Measurements from ENCODE around the gene ABCA2. TPM values are rescaled to one million over a fixed set of nuclear protein-coding genes. Genes with fewer than 3 reads are reported as not detected.

ABCA2 gene
- total RNA-seq, 1 experiment from 2014 or later = 21.7 TPM

DNA sequence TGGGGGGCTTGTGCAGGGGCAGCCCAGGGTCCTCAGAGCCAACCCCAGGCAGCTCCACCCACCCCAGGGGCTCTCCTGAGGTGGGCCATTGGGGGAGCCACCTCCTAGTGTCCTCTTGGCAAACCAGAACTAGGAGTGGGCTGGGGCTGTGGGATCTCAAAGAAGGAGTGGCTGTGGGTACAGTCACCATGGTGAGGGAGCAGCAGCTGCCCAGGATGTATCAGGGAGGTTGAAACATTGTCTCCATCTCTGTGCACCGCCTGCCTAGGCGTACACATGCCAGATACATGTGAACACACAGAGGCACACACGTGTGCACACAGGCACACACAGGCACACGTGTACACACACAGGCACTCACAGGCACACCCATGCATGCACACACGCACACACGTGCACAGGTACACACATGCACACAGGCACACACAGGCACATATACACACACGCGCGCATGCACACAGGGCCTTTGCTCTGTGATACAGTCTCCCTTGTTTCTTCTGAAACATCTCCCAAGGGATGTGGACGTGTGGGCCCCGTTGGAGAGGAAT is 65.3 kb downstream of the ABCA2 start:
- no peak overlapping the region for H3K4me3 Mint-ChIP-seq (ENCODE audit: unreplicated experiment)
- POLR2A ChIA-PET = no interaction called here
- H3K9me3 Mint-ChIP-seq (ENCODE audit: unreplicated experiment) = no peaks in the 10 kb centered on the region
- no peak overlapping the region for H3K27ac Mint-ChIP-seq (ENCODE audit: low read depth, unreplicated experiment)
- BruUV-seq (replicated peaks) = no TSS peak
- intact Hi-C loops (cut with micrococcal nuclease) = no loop called here
- DNase-seq (ENCODE audit: unreplicated experiment) = no peak
- peaks cover 10% of the 10 kb centered on the region for H3K4me1 Mint-ChIP-seq (ENCODE audit: insufficient read depth, unreplicated experiment)
- no peaks in the 10 kb centered on the region for H3K27me3 Mint-ChIP-seq (ENCODE audit: insufficient read depth, unreplicated experiment)
- H3K36me3 Mint-ChIP-seq (ENCODE audit: insufficient read depth, unreplicated experiment) = peaks cover 7% of the 10 kb centered on the region
- CTCF ChIA-PET = interaction anchor here (0.9 to 1.5 kb wide), 2 partner anchors 10 to 730 kb away, joined by 3 read pairs; no protein-coding TSS in a partner anchor
- TF ChIP-seq CTCF (IDR thresholded peaks at IDR 0.05; ENCODE audit: unreplicated experiment) = no peak

DNA sequence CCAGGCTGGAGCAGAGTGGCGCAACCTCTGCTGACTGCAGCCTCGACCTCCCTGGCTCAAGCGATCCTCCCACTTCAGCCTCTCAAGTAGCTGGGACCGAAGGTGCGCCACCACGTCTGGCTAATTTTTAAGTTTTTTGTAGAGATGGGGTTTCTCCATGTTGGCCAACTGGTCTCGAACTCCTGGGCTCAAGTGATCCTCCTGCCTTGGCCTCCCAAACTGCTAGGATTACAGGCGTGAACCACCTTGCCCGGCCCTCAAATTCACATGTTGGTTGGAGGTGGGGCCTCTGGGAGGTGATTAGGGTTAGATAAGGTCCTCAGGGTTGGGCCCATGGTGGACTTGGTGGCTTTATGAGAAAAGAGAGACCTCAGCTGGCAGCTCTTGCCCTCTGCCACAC is 65.9 kb downstream of the ABCA2 start:
- TF ChIP-seq CTCF (IDR thresholded peaks at IDR 0.05; ENCODE audit: unreplicated experiment) = no peak
- Mint-ChIP-seq H3K36me3 (ENCODE audit: insufficient read depth, unreplicated experiment) (peaks cover 7% of the 10 kb centered on the region), H3K9me3 (ENCODE audit: unreplicated experiment) (no peaks in the 10 kb centered on the region), H3K4me3 (ENCODE audit: unreplicated experiment) (no peak overlapping the region), H3K27ac (ENCODE audit: low read depth, unreplicated experiment) (no peak overlapping the region), H3K27me3 (ENCODE audit: insufficient read depth, unreplicated experiment) (no peaks in the 10 kb centered on the region), H3K4me1 (ENCODE audit: insufficient read depth, unreplicated experiment) (peaks cover 10% of the 10 kb centered on the region)
- ChIA-PET CTCF (interaction anchor here (0.9 to 1.5 kb wide), 2 partner anchors 9 to 731 kb away, joined by 3 read pairs; no protein-coding TSS in a partner anchor), POLR2A (no interaction called here)
- BruUV-seq (replicated peaks) = no TSS peak
- DNase-seq (ENCODE audit: unreplicated experiment) = no peak
- intact Hi-C loops (cut with micrococcal nuclease) = no loop called here

DNA sequence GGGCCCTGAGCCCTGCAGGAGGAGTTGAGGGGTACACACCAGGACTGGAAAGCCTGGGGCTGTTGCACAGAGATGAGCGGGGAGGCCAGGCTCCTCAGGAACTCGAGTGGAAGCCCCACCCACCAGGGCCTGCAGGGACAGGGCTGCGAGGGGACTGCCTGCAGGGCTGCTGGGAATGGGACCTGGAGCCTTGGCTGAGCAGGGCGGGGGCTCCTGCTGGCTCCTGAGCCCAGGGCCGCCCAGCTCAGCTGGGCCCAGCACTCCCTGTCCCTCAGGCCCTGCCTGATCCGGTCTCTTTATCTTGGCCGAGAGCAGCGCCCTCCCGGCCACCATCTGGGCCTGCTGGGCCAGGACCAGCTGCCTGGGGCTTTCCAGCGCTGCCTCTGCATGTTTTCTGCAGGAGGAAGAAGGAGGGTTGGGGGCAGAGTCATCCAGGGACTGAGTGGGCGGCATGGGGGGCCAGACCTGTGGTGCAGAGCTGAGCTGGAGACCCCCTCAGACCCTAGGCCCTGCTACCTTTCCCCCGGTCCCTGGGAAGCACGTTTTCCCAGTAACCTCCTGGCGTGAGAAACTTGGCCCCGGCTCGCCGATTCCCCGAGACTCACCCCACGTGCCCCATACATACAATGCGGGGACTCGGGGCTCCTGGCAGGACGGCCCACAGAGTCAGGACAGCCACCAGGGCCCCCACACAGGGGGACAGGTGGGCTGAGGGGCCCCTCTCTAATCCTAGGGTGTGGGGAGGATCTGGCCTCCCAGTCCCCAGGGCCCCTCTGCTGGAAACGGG is 66.6 kb downstream of the ABCA2 start:
- intact Hi-C loops (cut with micrococcal nuclease) = no loop called here
- no TSS peak for BruUV-seq (replicated peaks)
- Mint-ChIP-seq H3K4me1 (ENCODE audit: insufficient read depth, unreplicated experiment) (peaks cover 10% of the 10 kb centered on the region), H3K27ac (ENCODE audit: low read depth, unreplicated experiment) (no peak overlapping the region), H3K4me3 (ENCODE audit: unreplicated experiment) (no peak overlapping the region), H3K36me3 (ENCODE audit: insufficient read depth, unreplicated experiment) (peaks cover 7% of the 10 kb centered on the region), H3K27me3 (ENCODE audit: insufficient read depth, unreplicated experiment) (no peaks in the 10 kb centered on the region), H3K9me3 (ENCODE audit: unreplicated experiment) (peaks cover 6% of the 10 kb centered on the region)
- no peak for DNase-seq (ENCODE audit: unreplicated experiment)
- POLR2A ChIA-PET = no interaction called here
- CTCF ChIA-PET = interaction anchor here (0.6 to 1.5 kb wide), 2 partner anchors 8 to 28 kb away, joined by 3 read pairs; no protein-coding TSS in a partner anchor
- TF ChIP-seq CTCF (IDR thresholded peaks at IDR 0.05; ENCODE audit: unreplicated experiment) = no peak

GRCh38 chr9:136960938-136961275 is 67.1 kb downstream of the ABCA2 start:
- peaks cover 10% of the 10 kb centered on the region for H3K9me3 Mint-ChIP-seq (ENCODE audit: unreplicated experiment)
- peaks cover 7% of the 10 kb centered on the region for H3K36me3 Mint-ChIP-seq (ENCODE audit: insufficient read depth, unreplicated experiment)
- no TSS peak for BruUV-seq (replicated peaks)
- H3K4me3 Mint-ChIP-seq (ENCODE audit: unreplicated experiment) = no peak overlapping the region
- H3K27me3 Mint-ChIP-seq (ENCODE audit: insufficient read depth, unreplicated experiment) = no peaks in the 10 kb centered on the region
- H3K27ac Mint-ChIP-seq (ENCODE audit: low read depth, unreplicated experiment) = no peak overlapping the region
- peaks cover 10% of the 10 kb centered on the region for H3K4me1 Mint-ChIP-seq (ENCODE audit: insufficient read depth, unreplicated experiment)
- no peak for TF ChIP-seq CTCF (IDR thresholded peaks at IDR 0.05; ENCODE audit: unreplicated experiment)
- intact Hi-C loops (cut with micrococcal nuclease) = no loop called here
- ChIA-PET CTCF (no interaction called here), POLR2A (no interaction called here)
- DNase-seq (ENCODE audit: unreplicated experiment) = no peak

Data from MCF 10A (cell line).